GM23338 (cell line): ENCODE results near the gene BAHCC1.

ENCODE experiments used
- CREB1 ChIP-seq: fragments of 250-450 bp; sonication (Bioruptor Pico); IDR thresholded peaks from 2 replicates; pipeline ENCODE4 v1.5.0; 2020; ENCODE audit warnings: low read depth, mild to moderate bottlenecking, moderate library complexity
- EZH2 ChIP-seq: fragments of 200-600 bp; sonication (generic); IDR thresholded peaks from one replicate; pipeline ENCODE4 v1.8.0; 2017; ENCODE audit warnings: antibody characterized with exemption, mild to moderate bottlenecking, low read depth; ENCODE audit not compliant: unreplicated experiment
- EZH2phosphoT487 ChIP-seq: fragments of 200-600 bp; sonication (generic); IDR thresholded peaks from one replicate; pipeline ENCODE4 v1.8.1; 2018; ENCODE audit warnings: antibody characterized with exemption; ENCODE audit not compliant: unreplicated experiment
- POLR2AphosphoS5 ChIP-seq: IDR thresholded peaks from 2 replicates; pipeline ENCODE4 v1.6.1; 2016; ENCODE audit warnings: antibody characterized with exemption, low read depth
- TF ChIP-seq, protein P1 (sequence below): IDR thresholded peaks from one replicate; pipeline ENCODE4 v1.6.1; 2018; ENCODE audit warnings: antibody characterized with exemption; ENCODE audit not compliant: unreplicated experiment
- TF ChIP-seq, protein P2 (sequence below), 2 experiments: fragments of 200-600 bp in 1 of 2; sonication (generic) in 1 of 2; conservative IDR thresholded peaks; 2 replicates each; pipeline versions ENCODE4 v1.5.1 to v1.6.1; 2016 to 2017; ENCODE audit warnings: antibody characterized with exemption in 2 of 2, low read depth in 2 of 2, mild to moderate bottlenecking in 2 of 2, moderate library complexity in 1 of 2

DNA sequence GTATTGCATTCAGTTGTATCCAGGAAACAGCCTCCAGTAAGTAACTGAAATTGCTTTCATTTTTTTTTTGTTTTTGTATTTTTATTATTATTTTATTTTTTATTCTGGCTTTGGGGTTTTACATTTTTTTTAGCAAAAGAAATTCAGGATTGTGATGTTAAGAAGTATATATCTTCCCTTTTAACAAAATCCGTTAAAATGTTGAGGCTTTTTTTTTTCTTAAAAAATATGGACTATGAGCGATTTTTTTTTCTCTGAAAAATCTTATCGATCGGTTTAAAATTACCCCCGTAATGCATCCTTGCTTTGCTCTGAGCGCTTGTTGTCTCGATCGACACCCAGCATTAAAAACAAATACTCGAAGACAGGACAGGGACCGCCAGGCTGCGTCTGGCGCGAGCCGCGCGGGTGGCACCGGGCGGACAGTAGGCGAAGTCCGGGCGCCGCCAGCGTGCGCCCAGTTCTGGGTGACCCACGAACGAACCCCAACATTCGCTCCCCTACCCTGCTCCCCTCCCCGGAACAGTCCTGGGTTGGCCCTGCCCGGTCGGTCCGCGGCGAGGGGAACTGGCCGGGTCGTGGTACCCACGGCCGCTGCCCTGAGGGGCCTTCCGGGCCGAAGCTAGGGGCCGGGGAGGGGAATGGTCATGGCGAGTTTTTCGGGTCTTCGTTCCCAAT lies 482 bp downstream of the BAHCC1 start:
- TF ChIP-seq, protein P1, sequence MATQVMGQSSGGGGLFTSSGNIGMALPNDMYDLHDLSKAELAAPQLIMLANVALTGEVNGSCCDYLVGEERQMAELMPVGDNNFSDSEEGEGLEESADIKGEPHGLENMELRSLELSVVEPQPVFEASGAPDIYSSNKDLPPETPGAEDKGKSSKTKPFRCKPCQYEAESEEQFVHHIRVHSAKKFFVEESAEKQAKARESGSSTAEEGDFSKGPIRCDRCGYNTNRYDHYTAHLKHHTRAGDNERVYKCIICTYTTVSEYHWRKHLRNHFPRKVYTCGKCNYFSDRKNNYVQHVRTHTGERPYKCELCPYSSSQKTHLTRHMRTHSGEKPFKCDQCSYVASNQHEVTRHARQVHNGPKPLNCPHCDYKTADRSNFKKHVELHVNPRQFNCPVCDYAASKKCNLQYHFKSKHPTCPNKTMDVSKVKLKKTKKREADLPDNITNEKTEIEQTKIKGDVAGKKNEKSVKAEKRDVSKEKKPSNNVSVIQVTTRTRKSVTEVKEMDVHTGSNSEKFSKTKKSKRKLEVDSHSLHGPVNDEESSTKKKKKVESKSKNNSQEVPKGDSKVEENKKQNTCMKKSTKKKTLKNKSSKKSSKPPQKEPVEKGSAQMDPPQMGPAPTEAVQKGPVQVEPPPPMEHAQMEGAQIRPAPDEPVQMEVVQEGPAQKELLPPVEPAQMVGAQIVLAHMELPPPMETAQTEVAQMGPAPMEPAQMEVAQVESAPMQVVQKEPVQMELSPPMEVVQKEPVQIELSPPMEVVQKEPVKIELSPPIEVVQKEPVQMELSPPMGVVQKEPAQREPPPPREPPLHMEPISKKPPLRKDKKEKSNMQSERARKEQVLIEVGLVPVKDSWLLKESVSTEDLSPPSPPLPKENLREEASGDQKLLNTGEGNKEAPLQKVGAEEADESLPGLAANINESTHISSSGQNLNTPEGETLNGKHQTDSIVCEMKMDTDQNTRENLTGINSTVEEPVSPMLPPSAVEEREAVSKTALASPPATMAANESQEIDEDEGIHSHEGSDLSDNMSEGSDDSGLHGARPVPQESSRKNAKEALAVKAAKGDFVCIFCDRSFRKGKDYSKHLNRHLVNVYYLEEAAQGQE, result no peak
- TF ChIP-seq, protein P2, sequence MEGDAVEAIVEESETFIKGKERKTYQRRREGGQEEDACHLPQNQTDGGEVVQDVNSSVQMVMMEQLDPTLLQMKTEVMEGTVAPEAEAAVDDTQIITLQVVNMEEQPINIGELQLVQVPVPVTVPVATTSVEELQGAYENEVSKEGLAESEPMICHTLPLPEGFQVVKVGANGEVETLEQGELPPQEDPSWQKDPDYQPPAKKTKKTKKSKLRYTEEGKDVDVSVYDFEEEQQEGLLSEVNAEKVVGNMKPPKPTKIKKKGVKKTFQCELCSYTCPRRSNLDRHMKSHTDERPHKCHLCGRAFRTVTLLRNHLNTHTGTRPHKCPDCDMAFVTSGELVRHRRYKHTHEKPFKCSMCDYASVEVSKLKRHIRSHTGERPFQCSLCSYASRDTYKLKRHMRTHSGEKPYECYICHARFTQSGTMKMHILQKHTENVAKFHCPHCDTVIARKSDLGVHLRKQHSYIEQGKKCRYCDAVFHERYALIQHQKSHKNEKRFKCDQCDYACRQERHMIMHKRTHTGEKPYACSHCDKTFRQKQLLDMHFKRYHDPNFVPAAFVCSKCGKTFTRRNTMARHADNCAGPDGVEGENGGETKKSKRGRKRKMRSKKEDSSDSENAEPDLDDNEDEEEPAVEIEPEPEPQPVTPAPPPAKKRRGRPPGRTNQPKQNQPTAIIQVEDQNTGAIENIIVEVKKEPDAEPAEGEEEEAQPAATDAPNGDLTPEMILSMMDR (conservative IDR thresholded peaks at IDR 0.05; ENCODE audit: low read depth in 2 of 2), result no peak
- TF ChIP-seq EZH2, result peak; percentile 63
- TF ChIP-seq POLR2AphosphoS5, result no peak
- no peak for TF ChIP-seq EZH2phosphoT487
- no peak for TF ChIP-seq CREB1 (CRISPR knock-in tag)
